HG02870 (cell line): Measurements from ENCODE around the gene TENM4.

Experiments
- ATAC-seq: cut with Tn5 transposase; IDR thresholded peaks from one replicate; pipeline ENCODE4 v1.9.1; 2021; ENCODE audit warnings: mild to moderate bottlenecking, moderate library complexity; ENCODE audit not compliant: unreplicated experiment

TENM4 gene

GRCh38 chr11:78740199-78741071 lies 700.4 kb downstream of the TENM4 start:
- no peak for ATAC-seq

- no peak for ATAC-seq
Measured at GRCh38 chr11:78737891-78738290, 702.9 kb downstream of the TENM4 start.

GRCh38 chr11:78737301-78737700 lies 703.5 kb downstream of the TENM4 start:
- no peak for ATAC-seq

- ATAC-seq: no peak
Measured at GRCh38 chr11:78735711-78736110, 705.1 kb downstream of the TENM4 start.

GRCh38 chr11:78733031-78733430 lies 707.8 kb downstream of the TENM4 start:
- ATAC-seq: no peak

GRCh38 chr11:78732246-78732645 lies 708.6 kb downstream of the TENM4 start:
- no peak for ATAC-seq

- ATAC-seq: no peak
Measured at GRCh38 chr11:78731027-78731426, 709.8 kb downstream of the TENM4 start.

GRCh38 chr11:78730267-78730824 lies 710.5 kb downstream of the TENM4 start:
- ATAC-seq: no peak

- no peak for ATAC-seq
Measured at GRCh38 chr11:78727816-78728215, 713.0 kb downstream of the TENM4 start.

GRCh38 chr11:78725200-78725599 lies 715.6 kb downstream of the TENM4 start:
- no peak for ATAC-seq

GRCh38 chr11:78722786-78723185 lies 718.0 kb downstream of the TENM4 start:
- no peak for ATAC-seq

GRCh38 chr11:78720281-78720989 lies 720.4 kb downstream of the TENM4 start:
- ATAC-seq: no peak

GRCh38 chr11:78717041-78717440 lies 723.8 kb downstream of the TENM4 start:
- no peak for ATAC-seq

GRCh38 chr11:78715639-78716311 lies 725.1 kb downstream of the TENM4 start:
- peak; percentile 74 for ATAC-seq

GRCh38 chr11:78714539-78714938 lies 726.3 kb downstream of the TENM4 start:
- ATAC-seq: no peak

- no peak for ATAC-seq
Measured at GRCh38 chr11:78711735-78712134, 729.1 kb downstream of the TENM4 start.

- no peak for ATAC-seq
Measured at GRCh38 chr11:78710417-78710816, 730.4 kb downstream of the TENM4 start.

GRCh38 chr11:78708388-78708787 lies 732.4 kb downstream of the TENM4 start:
- no peak for ATAC-seq

- no peak for ATAC-seq
Measured at GRCh38 chr11:78706551-78706950, 734.3 kb downstream of the TENM4 start.

- ATAC-seq: no peak
Measured at GRCh38 chr11:78704811-78705210, 736.0 kb downstream of the TENM4 start.

- ATAC-seq: no peak
Measured at GRCh38 chr11:78699609-78700135, 741.2 kb downstream of the TENM4 start.
